CD14-positive monocyte (primary cell): ENCODE data around the gene TRIM45. TPM values are rescaled to one million over a fixed set of nuclear protein-coding genes. Genes with fewer than 3 reads are reported as not detected.

Experiments
- DNase-seq, 3 donors: peaks; one replicate each; pipeline ENCODE4 v3.0.0-alpha.2; 2011 to 2022
- H2AFZ ChIP-seq: 2 replicates; pipeline ENCODE4 v1.6.0; 2012; ENCODE audit warnings: mild to moderate bottlenecking, low read depth, low read length, inconsistent platforms; ENCODE audit not compliant: insufficient read depth, poor library complexity, severe bottlenecking
- H3K27ac ChIP-seq, 2 donors: 1 replicate in 1 of 2; 2 replicates in 1 of 2; pipeline ENCODE4 v1.5.1; 2012 to 2013; ENCODE audit warnings: low read length in 2 of 2, control low read depth in 1 of 2, inconsistent platforms in 1 of 2, low read depth in 1 of 2, mild to moderate bottlenecking in 1 of 2
- H3K27me3 ChIP-seq, 2 donors: one replicate each; pipeline versions ENCODE4 v1.6.0 to v1.6.1; 2011 to 2013; ENCODE audit warnings: low read length in 2 of 2; ENCODE audit not compliant: control insufficient read depth in 2 of 2, insufficient read depth in 2 of 2
- H3K36me3 ChIP-seq, 2 donors: replicated peaks in 1 of 2; 1 replicate in 1 of 2; 2 replicates in 1 of 2; pipeline versions ENCODE4 v1.5.1 to v1.6.1; 2012 to 2013; ENCODE audit warnings: low read length in 2 of 2, control low read depth in 1 of 2, inconsistent platforms in 1 of 2, mild to moderate bottlenecking in 1 of 2; ENCODE audit not compliant: insufficient read depth in 2 of 2, control insufficient read depth in 1 of 2
- H3K4me1 ChIP-seq, 2 donors: 1 replicate in 1 of 2; 2 replicates in 1 of 2; pipeline versions ENCODE4 v1.5.1 to v1.6.1; 2012 to 2013; ENCODE audit warnings: low read length in 2 of 2, control low read depth in 1 of 2, inconsistent platforms in 1 of 2, mild to moderate bottlenecking in 1 of 2, moderate library complexity in 1 of 2; ENCODE audit not compliant: insufficient read depth in 2 of 2, control insufficient read depth in 1 of 2
- H3K4me2 ChIP-seq: replicated peaks from 2 replicates; pipeline ENCODE3; 2012; ENCODE audit warnings: low read length, moderate library complexity, mild to moderate bottlenecking; ENCODE audit not compliant: poor library complexity, severe bottlenecking; ENCODE audit errors: extremely low read depth
- H3K4me3 ChIP-seq, 3 experiments: fragments of 200-600 bp in 1 of 3; sonication (generic) in 1 of 3; replicated peaks in 1 of 3; 1 replicate in 2 of 3; 2 replicates in 1 of 3; pipeline ENCODE4 v1.5.1; 2011 to 2013; ENCODE audit warnings: low read length in 3 of 3, mild to moderate bottlenecking in 3 of 3, control low read depth in 2 of 3, low read depth in 2 of 3, inconsistent platforms in 1 of 3, moderate library complexity in 1 of 3
- H3K79me2 ChIP-seq: 2 replicates; pipeline ENCODE4 v1.6.0; 2012; ENCODE audit warnings: mild to moderate bottlenecking, control low read depth, inconsistent platforms, low read length, moderate library complexity; ENCODE audit not compliant: insufficient read depth
- H3K9ac ChIP-seq: 2 replicates; pipeline ENCODE4 v1.6.0; 2017; ENCODE audit warnings: low read length, mild to moderate bottlenecking; ENCODE audit not compliant: insufficient read depth, poor library complexity, severe bottlenecking
- H3K9me3 ChIP-seq, 2 donors: replicated peaks in 1 of 2; 1 replicate in 1 of 2; 2 replicates in 1 of 2; pipeline versions ENCODE4 v1.5.1 to v1.6.1; 2012 to 2013; ENCODE audit warnings: low read length in 2 of 2, control low read depth in 1 of 2; ENCODE audit not compliant: control insufficient read depth in 1 of 2, insufficient read depth in 1 of 2
- H4K20me1 ChIP-seq: 2 replicates; pipeline ENCODE4 v1.6.0; 2012; ENCODE audit warnings: mild to moderate bottlenecking, low read length, control low read depth, moderate library complexity; ENCODE audit not compliant: insufficient read depth
- H3K27ac Mint-ChIP-seq, 7 donors: one replicate each; pipeline ENCODE4 v1.8.0; 2020; ENCODE audit warnings: mild to moderate bottlenecking in 7 of 7, mixed read lengths in 7 of 7, moderate library complexity in 6 of 7, inconsistent platforms in 2 of 7
- H3K27me3 Mint-ChIP-seq, 3 donors: one replicate each; pipeline ENCODE4 v1.8.0; 2021 to 2022; ENCODE audit warnings: low read depth in 3 of 3, mild to moderate bottlenecking in 3 of 3, mixed read lengths in 3 of 3, moderate library complexity in 3 of 3, inconsistent platforms in 1 of 3
- H3K36me3 Mint-ChIP-seq, 2 donors: one replicate each; pipeline ENCODE4 v1.8.0; 2020; ENCODE audit warnings: mixed read lengths in 2 of 2, inconsistent platforms in 1 of 2, mild to moderate bottlenecking in 1 of 2
- H3K4me1 Mint-ChIP-seq: one replicate; pipeline ENCODE4 v1.8.0; 2020; ENCODE audit warnings: mild to moderate bottlenecking, mixed read lengths
- H3K4me3 Mint-ChIP-seq, 2 donors: one replicate each; pipeline ENCODE4 v1.8.0; 2020; ENCODE audit warnings: mild to moderate bottlenecking in 2 of 2, mixed read lengths in 2 of 2, moderate library complexity in 1 of 2
- H3K9me3 Mint-ChIP-seq, 7 donors: one replicate each; pipeline ENCODE4 v1.8.0; 2020 to 2022; ENCODE audit warnings: mixed read lengths in 7 of 7, mild to moderate bottlenecking in 6 of 7, moderate library complexity in 6 of 7, inconsistent platforms in 2 of 7
- CTCF ChIP-seq: fragments of 200-600 bp; IDR thresholded peaks from one replicate; pipeline ENCODE4 v1.8.0; 2022; ENCODE audit warnings: antibody characterized with exemption, mild to moderate bottlenecking
- WGBS: methylation state at CpG from one replicate; pipeline ENCODE4 v1.1.5; 2013; ENCODE audit warnings: missing lambda C conversion rate; ENCODE audit not compliant: insufficient coverage; 5-methylcytosine and 5-hydroxymethylcytosine counted together
- intact Hi-C, 2 donors: fragments of 100-400 bp; cut with micrococcal nuclease; formaldehyde crosslinking; loops; one replicate each; pipeline versions ENCODE4 v1.15.0 to v1.15.1; 2023
- polyA minus RNA-seq: library from RNA; depleted of rRNA, polyadenylated mRNA; stranded (reverse); fragments of >200 nt; gene quantifications from 2 replicates; pipeline ENCODE4 v1.2.3, GENCODE V29; 2012
- polyA plus RNA-seq, 3 donors: library from polyadenylated mRNA; depleted of rRNA in 1 of 3; unstranded in 2 of 3; stranded (reverse) in 1 of 3; fragments of 300-500 nt in 2 of 3; fragments of >200 nt in 1 of 3; fragmentation: Illumina TruSeq in 2 of 3; gene quantifications; 1 replicate in 2 of 3; 2 replicates in 1 of 3; pipeline ENCODE4 v1.2.3, GENCODE V29; 2012 to 2021
- total RNA-seq, 12 experiments: library from RNA in 1 of 12; stranded (reverse) in 1 of 12; fragments of 120-200 nt in 1 of 12; gene quantifications; one replicate each; pipeline ENCODE4 v1.2.4 and lab custom pipeline; 2013 to 2026; ENCODE audit warnings: mixed read lengths in 6 of 12, inconsistent platforms in 1 of 12

The TRIM45 gene, protein sequence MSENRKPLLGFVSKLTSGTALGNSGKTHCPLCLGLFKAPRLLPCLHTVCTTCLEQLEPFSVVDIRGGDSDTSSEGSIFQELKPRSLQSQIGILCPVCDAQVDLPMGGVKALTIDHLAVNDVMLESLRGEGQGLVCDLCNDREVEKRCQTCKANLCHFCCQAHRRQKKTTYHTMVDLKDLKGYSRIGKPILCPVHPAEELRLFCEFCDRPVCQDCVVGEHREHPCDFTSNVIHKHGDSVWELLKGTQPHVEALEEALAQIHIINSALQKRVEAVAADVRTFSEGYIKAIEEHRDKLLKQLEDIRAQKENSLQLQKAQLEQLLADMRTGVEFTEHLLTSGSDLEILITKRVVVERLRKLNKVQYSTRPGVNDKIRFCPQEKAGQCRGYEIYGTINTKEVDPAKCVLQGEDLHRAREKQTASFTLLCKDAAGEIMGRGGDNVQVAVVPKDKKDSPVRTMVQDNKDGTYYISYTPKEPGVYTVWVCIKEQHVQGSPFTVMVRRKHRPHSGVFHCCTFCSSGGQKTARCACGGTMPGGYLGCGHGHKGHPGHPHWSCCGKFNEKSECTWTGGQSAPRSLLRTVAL
- total RNA-seq (2013), result 0.27 TPM
- polyA plus RNA-seq, result 1 to 10 TPM in 1 of 3 donors, under 1 TPM in 1, not detected in 1; 0.85 to 1.4 TPM
- 0.14 and 0.80 TPM in 2 replicates for polyA minus RNA-seq
- total RNA-seq (lab: John Stamatoyannopoulos, UW), result 0.44 to 4.2 (median 0.87) reads per million in 11 experiments

GRCh38 chr1:117121589-117122329 is at the start of gene TRIM45:
TRIM45 (minus strand) TSS chr1:117121749; CDS start chr1:117121201, 548 bp downstream.
- H3K9me3 Mint-ChIP-seq, result peaks cover 0 to 4% (median 0%) of the 10 kb centered on the region in 7 donors
- H3K27me3 ChIP-seq, result peaks cover 0 to 8% of the 10 kb centered on the region in 2 donors
- H4K20me1 ChIP-seq, result no peaks in the 10 kb centered on the region
- peak within 1 kb of the TSS; percentile 79 to 92 (median 90) for H3K27ac Mint-ChIP-seq
- H3K9me3 ChIP-seq, result no peaks in the 10 kb centered on the region
- peaks cover 18% of the 10 kb centered on the region for H3K4me1 Mint-ChIP-seq
- 0% methylated on average over 69 of the region's 71 CpGs for WGBS
- H3K79me2 ChIP-seq, result no peaks in the 10 kb centered on the region
- peaks cover 12 to 15% of the 10 kb centered on the region in 2 donors for H3K4me1 ChIP-seq
- peak; percentile 75 for TF ChIP-seq CTCF
- peak within 1 kb of the TSS; percentile 67 for H3K9ac ChIP-seq
- peak within 1 kb of the TSS; percentile 72 to 78 for H3K27ac ChIP-seq
- H3K4me3 ChIP-seq, result peak within 1 kb of the TSS; percentile 44 to 79 (median 66)
- no peaks in the 10 kb centered on the region for H3K36me3 ChIP-seq
- H3K4me3 Mint-ChIP-seq, result peak within 1 kb of the TSS; percentile 85 to 91
- peaks cover 0 to 15% (median 9%) of the 10 kb centered on the region in 3 donors for H3K27me3 Mint-ChIP-seq
- no peaks in the 10 kb centered on the region for H3K36me3 Mint-ChIP-seq
- H2AFZ ChIP-seq, result peak within 1 kb of the TSS; percentile 90
- peak within 1 kb of the TSS; percentile 85 for H3K4me2 ChIP-seq
- DNase-seq, result peak; percentile 91 to 95 (median 93)
- intact Hi-C loops, result loop anchor here (5.0 kb wide), 3 partner anchors 59 to 246 kb away; partner anchors contain the start of genes MAN1A2 (in 1 of the 2) and TTF2 (in 1 of the 2)
